ENCODE data around the gene NUBP2.

Gene NUBP2

DNA sequence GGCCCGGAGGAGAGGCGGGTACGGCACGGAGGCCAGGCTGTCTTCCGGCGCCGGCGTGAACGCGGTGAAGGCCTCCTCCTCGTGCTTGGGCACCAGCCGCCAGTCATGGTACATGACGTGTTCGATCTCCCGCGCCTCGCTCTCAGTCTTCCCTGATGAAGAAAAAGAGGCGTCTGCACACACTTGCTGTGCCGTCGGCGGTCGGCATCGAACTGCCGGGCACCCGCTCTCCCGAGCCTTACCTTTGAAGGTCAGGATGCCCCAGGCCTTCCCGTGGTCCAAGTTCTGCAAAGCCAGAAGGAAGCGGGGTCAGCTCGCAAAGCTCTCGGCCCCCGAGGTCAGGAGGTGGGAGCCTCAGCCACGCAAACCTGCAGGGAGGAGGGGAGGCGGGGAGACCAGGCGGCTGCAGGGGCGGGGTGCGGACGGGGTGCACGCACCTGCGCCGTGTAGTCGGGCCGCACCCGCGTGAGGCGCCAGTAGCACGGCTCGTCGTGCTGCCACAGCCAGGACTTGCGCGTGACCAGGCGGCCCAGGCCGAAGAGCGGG, 10.3 kb upstream of the NUBP2 start, which contains the start of gene EME2:
Gene EME2 (plus strand): TSS at position 449 of the 546 bp plus-strand sequence. CDS start 418 bp downstream, outside the sequence.
- no peak for DNase-seq (ENCODE audit: low read depth)

DNA sequence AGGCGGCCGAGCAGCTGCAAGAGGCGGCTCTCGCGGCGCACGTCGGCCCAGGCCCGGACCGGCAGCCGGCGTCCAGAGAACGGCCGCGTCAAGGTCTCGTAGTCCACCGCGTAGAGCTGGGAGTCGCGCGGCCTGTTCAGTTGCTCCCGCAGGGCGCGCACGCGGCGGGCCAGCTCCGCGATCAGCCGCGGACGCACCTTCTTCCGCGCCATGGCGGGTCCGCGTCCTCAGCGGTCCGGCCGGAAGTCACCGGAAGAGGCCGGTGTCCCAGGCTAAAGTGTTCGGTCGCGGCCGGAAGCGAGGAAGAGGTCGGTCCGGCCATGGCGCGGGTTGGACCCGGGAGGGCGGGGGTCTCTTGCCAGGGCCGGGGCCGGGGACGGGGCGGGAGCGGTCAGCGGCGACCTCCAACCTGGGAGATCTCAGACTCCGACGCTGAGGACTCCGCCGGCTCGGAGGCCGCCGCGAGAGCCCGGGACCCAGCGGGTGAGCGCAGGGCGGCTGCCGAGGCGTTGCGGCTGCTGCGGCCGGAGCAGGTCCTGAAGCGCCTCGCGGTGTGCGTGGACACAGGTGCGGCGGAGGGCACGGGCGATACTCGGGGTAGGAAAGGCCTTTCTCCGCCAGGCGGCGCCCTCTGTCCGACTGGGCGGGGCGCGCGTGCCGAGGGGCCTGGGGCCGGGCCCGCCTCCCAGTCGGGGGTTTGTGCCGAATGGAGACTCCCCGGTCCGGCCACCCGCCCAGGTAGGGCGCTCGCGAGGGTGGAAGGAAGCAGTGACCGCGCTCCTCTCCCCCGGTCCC, 9.7 kb upstream of the NUBP2 start, which contains the start of gene MRPS34:
Gene MRPS34 (minus strand): TSS at position 227 of the 795 bp plus-strand sequence. CDS start 15 bp downstream, at position 212.
- DNase-seq (ENCODE audit: low read depth) = peak; percentile 55

DNA sequence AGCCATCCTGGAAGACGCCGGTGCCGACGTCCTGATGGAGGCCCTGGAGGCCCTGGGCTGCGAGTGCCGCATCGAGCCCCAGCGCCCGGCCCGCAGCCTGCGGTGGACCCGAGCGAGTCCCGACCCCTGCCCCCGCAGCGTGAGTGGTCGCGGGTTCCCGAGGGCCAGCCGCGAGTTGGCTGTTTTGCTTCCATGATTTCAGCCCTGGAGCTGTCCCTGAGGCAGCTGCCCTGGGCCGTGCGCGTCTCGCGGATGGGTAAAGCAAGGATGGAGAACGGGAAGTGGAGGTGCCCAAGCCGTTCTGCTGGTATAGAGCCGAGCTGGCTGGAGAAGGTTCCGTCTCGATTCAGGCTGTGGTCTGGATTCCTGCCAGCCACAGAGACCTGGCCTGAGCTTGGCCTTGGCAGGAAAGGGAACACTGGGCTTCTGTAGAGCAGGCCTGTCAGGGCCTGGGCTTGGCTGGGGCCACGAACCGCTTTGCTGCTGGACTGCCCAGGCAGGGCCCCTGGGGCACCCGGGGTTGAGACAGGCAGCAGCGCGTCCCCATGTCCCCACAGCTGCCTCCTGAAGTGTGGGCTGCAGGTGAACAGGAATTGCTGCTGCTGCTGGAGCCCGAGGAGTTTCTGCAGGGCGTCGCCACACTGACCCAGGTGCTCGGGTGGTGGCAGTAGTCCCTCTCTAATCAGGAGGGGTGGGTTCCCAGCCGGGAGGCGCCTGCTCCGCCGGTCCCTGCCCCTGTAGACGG, 8.9 kb upstream of the NUBP2 start:
- DNase-seq (ENCODE audit: low read depth) = no peak

DNA sequence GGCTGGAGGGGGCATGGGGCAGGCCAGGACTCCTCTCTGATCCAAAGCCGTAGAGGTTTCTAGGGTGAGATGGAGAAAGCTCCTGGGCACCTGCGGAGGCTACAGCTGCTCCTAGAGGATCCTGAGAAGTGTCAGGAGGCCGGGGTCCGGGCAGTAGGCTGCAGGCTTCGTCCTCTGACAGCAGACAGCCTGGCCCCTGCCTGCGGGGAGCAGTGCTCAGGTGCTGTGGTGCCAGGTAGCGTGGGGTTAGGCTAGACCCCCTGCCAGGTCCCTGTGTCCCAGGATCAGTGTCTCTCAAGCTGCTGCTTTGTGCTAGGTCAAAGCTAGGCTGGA, 8.3 kb upstream of the NUBP2 start:
- DNase-seq (ENCODE audit: low read depth) = no peak

DNA sequence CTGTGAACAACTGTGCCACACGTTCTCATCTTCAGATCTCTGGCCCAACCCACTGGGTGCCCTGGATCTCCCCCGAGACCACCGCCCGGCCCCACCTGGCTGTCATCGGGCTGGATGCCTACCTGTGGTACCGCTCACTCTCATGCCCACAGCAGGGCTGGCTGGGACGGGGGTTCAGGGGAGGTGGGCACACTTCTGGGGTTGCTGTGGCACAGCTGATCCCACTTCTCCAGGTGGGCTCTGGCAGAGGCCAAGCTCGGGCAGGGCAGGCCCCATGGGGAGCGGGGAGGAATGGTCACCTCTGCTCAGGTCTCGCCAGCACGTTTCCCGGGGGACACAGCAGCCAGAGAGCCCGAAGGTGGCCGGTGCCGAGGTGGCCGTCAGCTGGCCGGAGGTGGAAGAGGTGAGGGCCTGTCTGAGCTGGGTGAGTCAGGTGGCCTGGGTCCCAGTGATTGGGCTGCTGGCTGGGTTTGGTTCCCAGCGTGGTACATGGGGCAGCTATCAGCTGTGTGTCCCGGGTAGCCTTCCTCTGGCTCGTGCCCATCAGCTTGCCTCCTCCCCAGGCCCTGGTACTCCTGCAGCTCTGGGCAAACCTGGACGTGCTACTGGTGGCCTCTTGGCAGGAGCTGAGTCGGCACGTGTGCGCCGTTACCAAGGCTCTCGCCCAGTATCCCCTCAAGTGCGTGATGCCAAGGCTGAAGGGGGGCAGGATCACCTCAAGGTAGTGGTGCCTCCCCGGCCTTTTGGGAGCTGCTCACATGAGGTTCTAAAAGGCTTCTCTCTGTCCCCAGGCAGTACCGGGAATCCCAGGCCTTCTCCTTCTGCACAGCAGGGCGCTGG, 7.5 kb upstream of the NUBP2 start:
- DNase-seq (ENCODE audit: low read depth) = no peak

DNA sequence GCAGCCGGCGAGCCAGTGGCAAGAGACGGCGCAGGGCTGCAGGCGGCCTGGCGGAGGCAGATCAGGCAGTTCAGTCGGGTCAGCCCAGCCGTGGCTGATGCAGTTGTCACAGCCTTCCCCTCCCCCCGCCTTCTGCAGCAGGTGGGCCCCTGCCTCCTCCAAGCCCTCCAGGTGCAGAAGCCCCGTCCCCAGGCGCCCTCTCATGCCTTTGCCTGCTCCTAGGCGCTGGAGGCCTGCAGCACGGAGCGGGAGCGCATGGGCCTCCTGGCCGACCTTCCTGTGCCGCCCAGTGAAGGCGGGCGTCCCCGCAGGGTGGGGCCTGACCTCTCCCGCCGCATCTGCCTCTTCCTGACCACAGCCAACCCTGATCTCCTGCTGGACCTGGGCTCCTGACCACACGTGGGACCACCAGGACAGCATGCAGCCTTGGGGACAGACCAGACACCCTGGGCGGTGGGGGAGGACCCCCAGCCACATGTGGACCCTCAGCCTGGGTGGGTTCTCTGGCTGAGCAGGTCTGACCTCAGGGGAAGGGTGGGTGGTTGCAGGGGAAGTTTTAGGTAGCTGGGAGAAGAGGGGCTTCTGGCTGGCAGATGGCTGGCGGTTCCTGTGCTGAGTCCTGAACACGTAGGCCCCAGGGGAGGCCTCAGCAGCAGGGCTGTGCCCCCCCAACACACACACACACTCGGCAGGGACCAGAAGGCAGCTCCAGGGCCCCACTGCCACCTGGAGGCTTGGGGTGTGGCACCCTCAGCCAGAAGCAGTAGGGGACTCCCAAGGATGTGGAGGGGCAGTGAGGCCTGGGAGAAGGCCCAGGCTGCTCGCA, 6.7 kb upstream of the NUBP2 start:
- no peak for DNase-seq (ENCODE audit: low read depth)

DNA sequence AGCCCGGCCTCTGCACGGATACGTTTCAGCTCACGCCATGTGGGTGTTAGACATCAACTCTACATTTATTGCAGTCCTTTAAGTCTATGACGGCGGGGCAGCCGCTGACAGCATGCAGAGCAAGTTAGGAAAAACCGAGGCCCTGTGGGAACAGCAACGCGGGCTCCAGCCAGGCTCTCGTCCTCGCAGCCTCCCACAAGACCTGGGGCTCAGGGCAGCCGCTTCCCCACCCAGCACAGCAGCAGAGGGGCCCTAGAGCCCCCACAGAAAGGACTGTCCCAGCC, 6.1 kb upstream of the NUBP2 start:
- DNase-seq (ENCODE audit: low read depth) = no peak

DNA sequence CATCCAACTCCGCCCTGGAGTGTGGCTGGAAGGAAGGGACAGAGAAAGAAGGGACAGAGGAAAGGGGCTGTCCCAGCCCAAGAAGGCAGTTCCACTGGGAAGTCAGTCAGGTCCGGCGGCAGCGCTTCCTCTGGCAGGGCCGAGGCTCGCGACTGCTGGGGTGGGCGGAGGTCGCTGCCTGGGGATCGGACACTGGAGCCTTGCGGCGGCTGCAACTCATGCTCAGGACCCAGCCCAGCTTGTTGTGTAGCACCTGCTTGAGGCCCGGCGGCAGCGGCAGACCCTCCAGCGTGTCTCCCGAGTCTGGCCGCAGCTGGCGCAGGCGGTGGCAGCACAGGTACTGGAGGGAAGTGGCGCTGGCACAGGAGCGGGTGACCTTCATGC, 5.8 kb upstream of the NUBP2 start:
- no peak for DNase-seq (ENCODE audit: low read depth)

DNA sequence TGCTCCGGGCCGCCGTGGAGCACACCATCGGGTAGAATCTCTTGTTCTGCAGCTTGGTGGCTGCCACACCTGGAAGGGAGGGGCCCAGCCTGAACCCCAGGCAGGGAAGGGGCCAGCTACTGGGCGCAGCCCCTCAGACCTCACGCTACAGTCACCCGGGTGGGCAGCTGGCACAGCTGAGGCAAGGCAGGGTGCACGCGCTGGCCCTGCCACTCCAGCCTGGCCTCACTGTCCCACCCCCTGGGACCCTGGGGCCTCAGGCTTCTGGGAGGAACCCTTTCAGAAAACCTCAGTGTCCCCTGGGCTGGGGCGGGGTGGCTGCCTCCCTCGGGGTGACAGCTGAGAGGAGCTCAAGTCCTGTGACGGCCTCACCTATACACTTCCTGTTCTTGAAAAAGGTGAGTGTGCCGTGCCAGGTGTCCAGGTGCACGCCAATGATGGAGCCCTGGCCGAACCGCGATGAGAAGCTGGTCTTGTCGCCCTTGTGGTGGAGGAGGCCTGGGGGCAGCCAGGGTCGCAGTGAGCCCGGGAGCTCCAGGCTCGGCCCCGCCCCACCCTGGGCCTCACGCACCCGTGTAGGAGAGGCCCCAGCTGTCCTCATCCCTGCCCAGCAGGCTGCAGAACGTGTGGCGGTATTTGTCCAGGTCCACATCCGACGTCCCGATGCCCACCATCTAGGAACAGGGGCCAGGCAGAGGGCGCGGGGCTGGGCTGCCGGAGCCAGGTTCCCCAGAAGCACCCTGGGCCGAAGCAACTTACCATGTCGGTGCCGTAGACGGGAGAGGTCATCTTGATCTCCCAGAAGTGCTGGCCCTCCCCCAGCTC, 5.2 kb upstream of the NUBP2 start:
- DNase-seq (ENCODE audit: low read depth) = no peak

DNA sequence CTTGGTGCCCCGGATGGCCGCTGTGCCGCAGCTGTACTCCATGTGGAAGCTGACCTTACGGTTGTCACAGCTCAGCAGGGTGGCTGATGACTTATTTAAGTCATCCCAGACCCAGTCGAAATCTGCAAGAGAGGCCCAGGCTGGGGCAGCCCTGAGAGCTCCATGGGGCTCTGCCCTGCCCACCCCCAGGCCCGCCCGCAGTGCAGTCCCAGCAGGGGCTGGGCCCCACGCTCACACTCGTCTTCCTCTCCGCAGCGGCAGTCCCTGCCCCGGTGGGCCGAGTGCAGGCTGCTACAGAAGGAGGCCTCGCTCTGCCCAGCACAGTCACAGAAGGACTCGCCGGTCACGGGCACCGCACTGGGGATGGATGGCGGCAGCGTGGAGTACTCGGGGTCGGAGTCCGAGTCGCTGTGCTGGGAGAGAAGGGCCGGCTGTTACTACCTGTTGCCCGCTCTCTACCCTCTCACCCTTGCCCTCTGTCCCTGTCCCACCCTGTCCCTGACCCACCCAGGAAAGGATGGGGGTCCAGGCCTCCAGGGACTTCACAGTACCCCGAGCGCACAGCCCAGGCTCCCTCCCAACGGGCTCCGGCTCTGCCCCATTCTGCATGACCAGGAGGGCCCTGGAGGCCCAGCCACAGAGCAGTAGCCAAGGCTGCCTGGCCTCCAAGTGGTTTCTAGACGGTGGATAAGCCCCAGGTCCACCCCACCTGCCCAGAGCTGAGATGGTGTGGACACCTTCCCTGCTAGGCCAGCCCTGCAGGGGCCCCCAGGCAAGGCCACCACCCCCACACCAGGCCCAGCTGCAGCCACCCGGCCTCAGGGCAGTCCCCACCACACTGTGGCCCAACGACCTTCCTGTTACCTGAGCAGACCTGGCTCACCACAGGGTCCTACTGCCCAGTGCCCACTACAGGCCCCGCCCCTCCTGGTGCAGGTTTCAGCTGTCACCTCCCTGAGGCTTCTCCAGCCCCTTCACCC, 4.3 kb upstream of the NUBP2 start:
- no peak for DNase-seq (ENCODE audit: low read depth)

DNA sequence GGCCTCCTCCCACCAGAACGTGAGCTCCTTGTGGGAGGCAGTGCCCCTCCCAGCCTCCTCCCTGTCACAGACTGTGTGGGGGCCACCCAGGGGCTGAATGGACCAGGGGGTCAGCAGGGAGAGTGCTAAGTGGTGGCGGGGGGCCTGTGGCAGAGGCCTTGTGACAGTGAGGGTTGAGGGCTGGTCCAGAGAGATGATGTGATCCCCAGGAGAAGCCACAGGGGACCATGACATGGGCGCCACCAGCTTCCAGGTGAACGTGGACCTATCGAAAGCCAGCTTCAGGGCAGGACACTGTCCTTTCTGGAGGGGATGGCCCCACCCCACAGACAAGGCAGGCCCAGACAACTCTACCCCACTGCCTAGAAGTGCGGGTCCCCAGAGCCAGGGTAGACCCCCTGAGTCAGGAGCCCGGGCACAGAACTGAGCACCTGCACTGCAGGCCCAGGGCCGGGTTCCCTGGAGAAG, 3.5 kb upstream of the NUBP2 start:
- no peak for DNase-seq (ENCODE audit: low read depth)

DNA sequence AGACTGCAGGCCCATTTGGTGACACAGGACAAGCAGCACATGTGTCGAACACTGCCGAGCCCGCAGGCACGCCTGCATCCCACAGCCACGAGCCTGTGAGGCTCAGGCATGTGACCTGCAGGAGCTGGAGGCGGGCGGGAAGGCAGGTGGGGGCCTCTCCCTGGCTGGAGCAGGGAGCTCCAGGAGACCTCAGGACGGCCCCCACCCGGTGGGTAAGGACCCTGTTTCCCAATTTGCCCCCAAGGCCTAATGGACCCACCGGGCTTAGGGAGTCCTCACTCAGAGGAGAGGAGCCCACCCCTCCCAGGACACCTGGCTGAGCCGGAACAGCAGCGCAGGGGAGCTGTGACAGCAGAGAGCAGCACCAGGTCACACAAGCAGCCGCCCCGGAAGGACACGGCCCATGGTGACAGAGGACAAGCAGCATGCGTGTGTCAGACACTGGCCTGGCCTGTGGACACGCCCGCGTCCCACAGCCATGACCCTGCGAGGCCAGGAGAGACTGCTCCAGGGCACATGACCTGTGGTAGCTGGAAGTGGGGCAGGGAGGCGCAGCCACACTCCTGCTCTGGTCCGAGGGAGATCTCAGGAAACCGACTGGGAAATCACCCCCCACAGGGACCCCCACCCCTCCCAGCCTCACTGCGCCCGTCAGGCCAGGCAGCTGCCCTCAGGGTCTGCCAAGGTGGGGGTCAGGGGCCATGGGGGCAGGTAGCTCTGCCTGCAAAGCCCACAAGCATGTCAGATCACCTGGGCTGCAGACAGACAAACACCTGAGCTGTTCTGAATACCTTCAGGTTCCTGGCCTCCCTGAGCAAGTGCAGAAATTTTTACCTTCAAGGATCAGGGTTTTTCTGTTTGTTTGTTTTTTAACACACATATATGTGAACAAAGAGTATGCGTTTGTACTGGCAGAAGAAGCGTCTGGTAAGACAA, 2.8 kb upstream of the NUBP2 start:
- DNase-seq (ENCODE audit: low read depth) = no peak

DNA sequence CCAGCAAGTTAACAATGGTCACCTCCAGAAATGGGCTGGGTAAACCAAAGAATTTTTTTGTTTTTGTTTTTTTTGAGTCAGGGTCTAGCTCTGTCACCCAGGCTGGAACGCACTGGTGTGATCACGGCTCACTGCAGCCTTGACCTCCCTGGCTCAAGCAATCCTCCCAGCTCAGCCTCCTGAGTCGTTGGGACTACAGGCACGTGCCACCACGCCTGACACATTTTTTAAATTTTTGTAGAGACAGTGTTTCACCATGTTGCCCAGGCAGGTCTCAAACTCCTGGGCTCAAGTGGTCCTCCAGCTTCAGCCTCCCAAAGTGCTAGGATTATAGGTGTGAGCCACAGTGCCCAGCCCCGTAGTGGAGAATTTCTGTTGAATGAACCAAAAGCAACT, 2.1 kb upstream of the NUBP2 start:
- DNase-seq (ENCODE audit: low read depth) = no peak

DNA sequence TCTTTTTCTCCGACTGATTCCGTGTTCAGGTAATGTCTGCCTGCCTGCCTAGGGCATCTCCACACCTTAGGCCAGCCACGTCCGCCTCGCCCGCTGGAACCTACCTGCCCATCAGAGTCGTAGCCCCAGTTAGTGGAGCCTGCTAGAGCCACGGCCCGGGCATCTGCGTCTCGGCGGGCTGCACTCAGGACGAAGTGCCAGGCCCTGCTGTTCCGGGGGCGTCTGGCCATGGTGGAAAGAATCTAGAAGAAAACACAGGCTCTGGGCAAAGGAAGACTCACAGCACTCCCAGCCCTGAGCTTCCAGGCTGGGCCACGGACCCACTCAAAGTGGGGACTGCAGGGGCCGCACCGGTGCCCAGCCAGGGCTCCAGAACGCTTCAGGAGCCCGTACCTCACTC, 1.5 kb upstream of the NUBP2 start:
- DNase-seq (ENCODE audit: low read depth) = no peak

DNA sequence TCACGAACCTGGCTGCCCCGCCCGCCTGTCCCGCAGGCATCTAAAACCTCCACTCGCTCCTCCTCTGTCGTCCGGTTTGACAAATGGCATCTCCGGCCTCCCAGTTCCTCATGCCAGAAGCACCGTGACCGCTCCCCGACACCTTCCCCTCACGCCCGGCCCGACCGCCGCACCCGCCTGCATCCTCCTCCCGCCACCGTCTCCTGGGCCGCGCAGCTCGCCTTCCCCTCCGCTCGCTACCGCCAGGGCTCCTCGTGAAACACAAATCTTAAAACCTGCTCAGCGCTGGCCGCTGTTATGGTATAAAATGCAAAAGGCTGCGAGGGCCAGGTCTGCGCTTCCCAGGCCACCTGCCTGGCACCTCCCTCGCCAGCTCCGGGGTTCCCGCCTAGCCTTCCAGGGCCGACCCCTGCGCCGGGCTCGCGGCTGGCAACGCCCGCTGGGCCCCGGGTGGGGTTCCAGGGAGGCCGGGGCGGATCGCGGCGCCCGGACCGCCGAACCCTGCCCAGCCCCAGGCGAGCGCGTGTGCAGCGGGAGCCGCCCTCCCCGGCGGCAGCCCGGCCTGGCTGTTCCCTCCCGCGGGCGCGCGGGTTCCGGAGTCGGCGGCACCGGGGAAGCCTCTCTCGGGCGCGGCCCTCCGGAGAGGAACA, 877 bp upstream of the NUBP2 start:
- DNase-seq (ENCODE audit: low read depth) = no peak

DNA sequence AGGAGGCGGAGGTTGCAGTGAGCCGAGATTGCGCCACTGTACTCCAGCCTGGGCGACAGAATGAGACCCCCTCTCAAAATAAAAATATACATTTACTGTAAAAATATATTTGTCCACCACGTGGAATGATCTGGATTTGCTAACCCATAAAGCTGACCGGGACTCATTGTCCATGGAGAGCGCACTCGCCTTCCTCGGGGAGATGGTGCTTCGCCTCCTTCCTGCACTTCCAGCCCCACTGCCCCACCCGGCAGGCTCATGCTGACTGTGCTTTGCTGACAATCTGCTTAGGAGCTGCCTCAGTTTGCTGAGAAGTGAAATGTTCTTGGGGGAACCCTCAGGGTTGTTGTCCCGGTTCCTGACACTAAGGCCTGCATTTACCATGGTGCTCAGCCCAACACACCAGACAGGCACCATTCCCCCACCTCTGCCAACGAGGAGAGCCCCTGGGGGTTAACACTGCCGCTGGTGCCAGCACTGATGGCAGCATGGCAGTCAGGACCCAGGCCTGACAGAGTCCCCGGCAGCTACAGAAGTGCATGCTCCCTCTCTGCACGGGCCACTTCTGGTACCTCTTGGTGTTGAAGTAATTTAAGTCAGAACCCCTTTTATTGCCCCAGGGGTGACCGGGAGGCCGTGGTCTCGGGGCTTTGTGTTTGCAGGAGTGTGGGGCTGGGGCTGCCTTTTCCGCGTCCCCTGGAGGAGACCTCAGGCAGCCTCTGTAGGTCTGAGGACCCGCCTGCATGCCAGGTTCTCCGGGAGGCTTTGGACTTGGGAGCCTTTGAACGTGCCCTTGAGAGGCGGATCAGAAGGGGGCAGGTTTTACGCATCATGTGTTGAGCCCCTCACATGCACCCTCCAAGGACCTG, 2.5 kb downstream of the NUBP2 start:
- no peak for DNase-seq (ENCODE audit: low read depth)

DNA sequence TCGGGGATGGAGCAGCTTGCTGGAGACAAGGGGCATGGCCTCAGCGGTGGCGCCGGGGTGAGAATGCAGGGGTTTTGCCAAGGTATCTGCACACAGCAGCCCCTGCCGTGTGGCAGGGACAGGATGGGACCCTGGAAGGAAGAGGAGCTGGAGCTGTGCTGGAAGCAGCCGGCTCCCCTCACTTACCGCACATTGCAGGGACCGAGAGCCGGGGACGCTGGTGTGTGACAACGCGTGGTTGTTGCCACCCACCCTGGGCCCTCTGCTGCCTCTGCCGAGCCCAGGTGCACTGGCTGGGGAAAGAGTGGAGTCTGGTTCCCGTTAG, 3.0 kb downstream of the NUBP2 start:
- no peak for DNase-seq (ENCODE audit: low read depth)
